GM23248 (cell line): ENCODE results near the gene TCEA2.

Experiments
- EZH2 ChIP-seq: fragments of 200-600 bp; sonication (generic); IDR thresholded peaks from 2 replicates; pipeline ENCODE4 v1.6.1; 2018; ENCODE audit warnings: antibody characterized with exemption, mild to moderate bottlenecking; ENCODE audit not compliant: insufficient read depth, poor library complexity, severe bottlenecking
- EZH2phosphoT487 ChIP-seq: fragments of 200-600 bp; sonication (generic); IDR thresholded peaks from 2 replicates; pipeline ENCODE4 v1.6.1; 2018; ENCODE audit warnings: antibody characterized with exemption, moderate library complexity, mild to moderate bottlenecking, low read depth; ENCODE audit not compliant: insufficient read depth

- TF ChIP-seq EZH2: no peak
- no peak for TF ChIP-seq EZH2phosphoT487
These were observed 4.8 kb downstream of the TCEA2 start for GRCh38 chr20:64067733-64068307.
